SU-DHL-6 (cell line): ENCODE results near the gene SOS1.

Experiments
- H2AFZ ChIP-seq: fragments of 200-600 bp; sonication (generic); 2 replicates; pipeline ENCODE4 v1.6.1; 2014; ENCODE audit warnings: low read depth, mild to moderate bottlenecking, moderate library complexity, mixed read lengths, antibody characterized with exemption, low read length; ENCODE audit not compliant: severe bottlenecking
- H3F3A ChIP-seq: fragments of 200-600 bp; shearing (Covaris generic); 2 replicates; pipeline ENCODE4 v1.6.0; 2016; ENCODE audit warnings: antibody characterized with exemption, mild to moderate bottlenecking; ENCODE audit not compliant: insufficient read depth
- H3K27ac ChIP-seq: fragments of 200-600 bp; sonication (generic); 2 replicates; pipeline ENCODE4 v1.5.1; 2016; ENCODE audit warnings: low read depth, mild to moderate bottlenecking, low read length, moderate library complexity, mixed read lengths
- H3K27me3 ChIP-seq: fragments of 200-600 bp; sonication (generic), shearing (Covaris generic); 2 replicates; pipeline ENCODE4 v1.6.0; 2014; ENCODE audit warnings: mild to moderate bottlenecking, low read length
- H3K36me3 ChIP-seq: fragments of 200-600 bp; sonication (generic); 2 replicates; pipeline ENCODE4 v1.6.1; 2014; ENCODE audit warnings: mild to moderate bottlenecking, low read length, mixed read lengths
- H3K4me2 ChIP-seq: fragments of 300-600, 200-600 bp; shearing (Covaris generic), sonication (generic); 2 replicates; pipeline ENCODE4 v1.6.0; 2014; ENCODE audit warnings: low read length, low read depth, mild to moderate bottlenecking; ENCODE audit not compliant: poor library complexity, severe bottlenecking
- H3K4me3 ChIP-seq: fragments of 200-600 bp; sonication (generic); 2 replicates; pipeline ENCODE4 v1.5.1; 2014; ENCODE audit warnings: antibody characterized with exemption, low read length, mild to moderate bottlenecking, mixed read lengths; ENCODE audit not compliant: insufficient read depth, poor library complexity, severe bottlenecking
- H3K79me2 ChIP-seq: fragments of 200-600 bp; sonication (generic); 2 replicates; pipeline ENCODE4 v1.6.1; 2014; ENCODE audit warnings: mild to moderate bottlenecking, low read length, moderate library complexity; ENCODE audit not compliant: insufficient read depth
- H3K9ac ChIP-seq: fragments of 200-600 bp; sonication (generic); 2 replicates; pipeline ENCODE4 v1.7.0; 2014; ENCODE audit warnings: mild to moderate bottlenecking, low read length
- H3K9me2 ChIP-seq: fragments of 200-600 bp; sonication (generic); replicated peaks from 2 replicates; pipeline ENCODE4 v1.6.1; 2014; ENCODE audit warnings: low read length; ENCODE audit not compliant: insufficient read depth
- H3K9me3 ChIP-seq: fragments of 200-600 bp; sonication (generic); 2 replicates; pipeline ENCODE4 v1.6.1; 2014; ENCODE audit warnings: low read length, mixed read lengths; ENCODE audit not compliant: insufficient read depth
- H4K20me1 ChIP-seq: fragments of 200-600 bp; sonication (generic); 2 replicates; pipeline ENCODE4 v1.6.1; 2014; ENCODE audit warnings: low read depth, mild to moderate bottlenecking, antibody characterized with exemption, low read length, moderate library complexity, mixed read lengths
- CTCF ChIP-seq: fragments of 200-600 bp; sonication (generic); IDR thresholded peaks from one replicate; pipeline ENCODE4 v1.5.1; 2017; ENCODE audit warnings: antibody characterized with exemption, mild to moderate bottlenecking, low read length, moderate library complexity; ENCODE audit not compliant: insufficient read depth, poor library complexity, severe bottlenecking
- EZH2phosphoT487 ChIP-seq: fragments of 200-600 bp; sonication (generic), shearing (Covaris generic); conservative IDR thresholded peaks from 2 replicates; pipeline ENCODE4 v1.6.1; 2018; ENCODE audit warnings: mild to moderate bottlenecking, antibody characterized with exemption, low read length, moderate library complexity, mixed read lengths

SOS1 gene

GRCh38 chr2:39124000-39124745 lies 3.3 kb upstream of the SOS1 start:
- H3K4me3 ChIP-seq, result peak overlapping the region; percentile 80

GRCh38 chr2:39123436-39123999 lies 2.7 kb upstream of the SOS1 start:
- no peaks in the 10 kb centered on the region for H3K27me3 ChIP-seq
- H2AFZ ChIP-seq, result peak overlapping the region; percentile 36
- TF ChIP-seq EZH2phosphoT487 (no peak), CTCF (no peak)
- peak overlapping the region; percentile 80 for H3K4me3 ChIP-seq
- peak overlapping the region; percentile 83 for H3K27ac ChIP-seq
- no peaks in the 10 kb centered on the region for H3K36me3 ChIP-seq
- no peaks in the 10 kb centered on the region for H3K9me2 ChIP-seq
- H3K9me3 ChIP-seq, result no peaks in the 10 kb centered on the region
- H3K4me2 ChIP-seq, result peak overlapping the region; percentile 89
- peaks cover 7% of the 10 kb centered on the region; the same call in 1 of the 2 replicates for H3F3A ChIP-seq
- peaks cover 31% of the 10 kb centered on the region for H3K79me2 ChIP-seq
- no peaks in the 10 kb centered on the region; the same call in 1 of the 2 replicates for H4K20me1 ChIP-seq
- H3K9ac ChIP-seq, result peak overlapping the region; percentile 93

More at GRCh38 chr2:39124000-39124745, 3.3 kb upstream of the SOS1 start:
- Histone ChIP-seq H3K4me2 (peak overlapping the region; percentile 89), H3K79me2 (peaks cover 24% of the 10 kb centered on the region), H3F3A (peaks cover 4% of the 10 kb centered on the region; the same call in 1 of the 2 replicates), H3K9me2 (no peaks in the 10 kb centered on the region), H3K9me3 (no peaks in the 10 kb centered on the region), H4K20me1 (no peaks in the 10 kb centered on the region; the same call in 1 of the 2 replicates), H3K27me3 (no peaks in the 10 kb centered on the region), H3K9ac (peak overlapping the region; percentile 93), H3K27ac (peak overlapping the region; percentile 83), H2AFZ (peak overlapping the region; percentile 94), H3K36me3 (no peaks in the 10 kb centered on the region)
- TF ChIP-seq EZH2phosphoT487, result no peak
- TF ChIP-seq CTCF, result peak; percentile 52

- TF ChIP-seq EZH2phosphoT487, result no peak
- TF ChIP-seq CTCF, result no peak
- peak overlapping the region; percentile 81 for H3K9ac ChIP-seq
- H3K4me3 ChIP-seq, result peak overlapping the region; percentile 75
- no peaks in the 10 kb centered on the region for H3K27me3 ChIP-seq
- peak overlapping the region; percentile 70 for H3K27ac ChIP-seq
- H3K36me3 ChIP-seq, result no peaks in the 10 kb centered on the region
- peak overlapping the region; percentile 67 for H3K4me2 ChIP-seq
- no peaks in the 10 kb centered on the region for H3K9me3 ChIP-seq
- H3K79me2 ChIP-seq, result peaks cover 50% of the 10 kb centered on the region
- peaks cover 7% of the 10 kb centered on the region; the same call in 1 of the 2 replicates for H3F3A ChIP-seq
- peak overlapping the region; percentile 5 for H2AFZ ChIP-seq
- H4K20me1 ChIP-seq, result no peaks in the 10 kb centered on the region; the same call in 1 of the 2 replicates
- no peaks in the 10 kb centered on the region for H3K9me2 ChIP-seq
Measured at GRCh38 chr2:39121523-39122063, 742 bp upstream of the SOS1 start.
